ENCODE measurements around the gene PRR5L.

The PRR5L gene, protein sequence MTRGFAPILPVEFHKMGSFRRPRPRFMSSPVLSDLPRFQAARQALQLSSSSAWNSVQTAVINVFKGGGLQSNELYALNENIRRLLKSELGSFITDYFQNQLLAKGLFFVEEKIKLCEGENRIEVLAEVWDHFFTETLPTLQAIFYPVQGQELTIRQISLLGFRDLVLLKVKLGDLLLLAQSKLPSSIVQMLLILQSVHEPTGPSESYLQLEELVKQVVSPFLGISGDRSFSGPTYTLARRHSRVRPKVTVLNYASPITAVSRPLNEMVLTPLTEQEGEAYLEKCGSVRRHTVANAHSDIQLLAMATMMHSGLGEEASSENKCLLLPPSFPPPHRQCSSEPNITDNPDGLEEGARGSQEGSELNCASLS

GRCh38 chr11:36295926-36296325, at the start of gene PRR5L:
TSS of gene PRR5L (plus strand) at chr11:36296288. CDS start at chr11:36401122, 104,834 bp downstream.
- Histone ChIP-seq H3K4me1 (ENCODE audit: insufficient read depth, insufficient read length) (no peaks in the 10 kb centered on the region), H3K4me3 (ENCODE audit: insufficient read length, low read depth) (no peak within 1 kb of the TSS)

DNA sequence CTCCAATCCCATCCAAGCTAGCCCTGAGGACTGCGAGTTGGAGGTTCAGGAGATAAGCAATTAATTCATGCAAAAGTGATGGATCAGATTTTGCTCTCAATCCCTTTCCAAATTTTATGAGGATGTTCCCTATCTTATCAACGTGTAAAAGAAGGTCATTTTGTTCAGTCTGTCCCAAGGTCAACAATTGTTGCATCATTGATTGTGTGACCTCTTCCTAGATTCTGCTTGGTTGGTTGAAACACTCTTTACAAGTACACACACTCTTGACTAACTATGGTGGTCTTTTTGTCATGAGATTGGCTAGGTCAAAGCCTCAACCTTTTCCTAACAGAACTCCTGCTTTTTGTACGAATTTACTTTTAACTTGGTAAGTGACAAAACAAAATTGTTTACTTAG, 48.6 kb upstream of the PRR5L start:
- no peak for DNase-seq (ENCODE audit: low read depth, low spot score)
- no peaks in the 10 kb centered on the region for H3K27me3 ChIP-seq (ENCODE audit: insufficient read depth, insufficient read length)
- TF ChIP-seq ZNF274 (IDR thresholded peaks at IDR 0.05; ENCODE audit: low read depth, low read length) (no peak), SUZ12 (IDR thresholded peaks at IDR 0.05; ENCODE audit: extremely low read depth, insufficient read depth, insufficient read length) (no peak), YY1 (IDR thresholded peaks at IDR 0.05; ENCODE audit: insufficient read depth, insufficient read length) (no peak)
- peaks cover 4% of the 10 kb centered on the region for H3K4me1 ChIP-seq (ENCODE audit: insufficient read depth, insufficient read length)
- no peak overlapping the region for H3K4me3 ChIP-seq (ENCODE audit: insufficient read length, low read depth)
- H3K36me3 ChIP-seq (ENCODE audit: insufficient read depth, insufficient read length, low read length) = no peaks in the 10 kb centered on the region
- no peak overlapping the region for H3K9ac ChIP-seq (ENCODE audit: insufficient read length, low read depth)
- peaks cover 25% of the 10 kb centered on the region for H3K9me3 ChIP-seq (ENCODE audit: insufficient read depth, low read length)

More at GRCh38 chr11:36295926-36296325, at the start of gene PRR5L:
- H3K27me3 ChIP-seq (ENCODE audit: insufficient read depth, insufficient read length) = peaks cover 13% of the 10 kb centered on the region
- no peaks in the 10 kb centered on the region for H3K36me3 ChIP-seq (ENCODE audit: insufficient read depth, insufficient read length, low read length)
- no peaks in the 10 kb centered on the region for H3K9me3 ChIP-seq (ENCODE audit: insufficient read depth, low read length)
- TF ChIP-seq YY1 (IDR thresholded peaks at IDR 0.05; ENCODE audit: insufficient read depth, insufficient read length) (no peak), ZNF274 (IDR thresholded peaks at IDR 0.05; ENCODE audit: low read depth, low read length) (no peak), SUZ12 (IDR thresholded peaks at IDR 0.05; ENCODE audit: extremely low read depth, insufficient read depth, insufficient read length) (no peak)
- no peak within 1 kb of the TSS for H3K9ac ChIP-seq (ENCODE audit: insufficient read length, low read depth)
- no peak for DNase-seq (ENCODE audit: low read depth, low spot score)

GRCh38 chr11:36248436-36248835, 47.7 kb upstream of the PRR5L start:
- H3K4me1 ChIP-seq (ENCODE audit: insufficient read depth, insufficient read length) = peaks cover 4% of the 10 kb centered on the region
- no peak for DNase-seq (ENCODE audit: low read depth, low spot score)
- H3K36me3 ChIP-seq (ENCODE audit: insufficient read depth, insufficient read length, low read length) = no peaks in the 10 kb centered on the region
- no peak overlapping the region for H3K4me3 ChIP-seq (ENCODE audit: insufficient read length, low read depth)
- TF ChIP-seq ZNF274 (IDR thresholded peaks at IDR 0.05; ENCODE audit: low read depth, low read length) (no peak), YY1 (IDR thresholded peaks at IDR 0.05; ENCODE audit: insufficient read depth, insufficient read length) (no peak), SUZ12 (IDR thresholded peaks at IDR 0.05; ENCODE audit: extremely low read depth, insufficient read depth, insufficient read length) (no peak)
- H3K9me3 ChIP-seq (ENCODE audit: insufficient read depth, low read length) = peaks cover 25% of the 10 kb centered on the region
- H3K9ac ChIP-seq (ENCODE audit: insufficient read length, low read depth) = no peak overlapping the region
- no peaks in the 10 kb centered on the region for H3K27me3 ChIP-seq (ENCODE audit: insufficient read depth, insufficient read length)

DNA sequence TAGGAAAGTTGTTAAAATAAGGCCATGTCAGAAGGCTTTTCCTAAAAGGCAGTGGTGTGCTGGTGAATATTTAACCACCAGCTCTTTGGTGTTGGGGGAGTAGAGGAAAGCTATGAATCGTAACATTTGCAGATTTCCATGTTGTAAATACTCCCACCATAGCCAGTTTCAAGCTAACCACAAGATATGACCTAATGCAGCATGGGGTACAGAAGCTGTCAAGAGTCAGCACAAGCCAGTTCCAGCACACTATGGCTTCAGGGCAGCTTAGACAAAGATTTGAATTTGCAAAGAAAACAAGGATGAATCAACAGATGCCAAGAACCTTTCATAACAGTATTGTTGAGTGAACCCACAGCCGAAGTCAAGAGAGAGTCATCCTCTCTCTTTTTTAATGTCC, 46.8 kb upstream of the PRR5L start:
- Histone ChIP-seq H3K4me1 (ENCODE audit: insufficient read depth, insufficient read length) (peaks cover 4% of the 10 kb centered on the region), H3K9me3 (ENCODE audit: insufficient read depth, low read length) (peaks cover 25% of the 10 kb centered on the region), H3K27me3 (ENCODE audit: insufficient read depth, insufficient read length) (no peaks in the 10 kb centered on the region), H3K4me3 (ENCODE audit: insufficient read length, low read depth) (no peak overlapping the region), H3K9ac (ENCODE audit: insufficient read length, low read depth) (no peak overlapping the region), H3K36me3 (ENCODE audit: insufficient read depth, insufficient read length, low read length) (no peaks in the 10 kb centered on the region)
- TF ChIP-seq ZNF274 (IDR thresholded peaks at IDR 0.05; ENCODE audit: low read depth, low read length) (no peak), YY1 (IDR thresholded peaks at IDR 0.05; ENCODE audit: insufficient read depth, insufficient read length) (no peak), SUZ12 (IDR thresholded peaks at IDR 0.05; ENCODE audit: extremely low read depth, insufficient read depth, insufficient read length) (no peak)
- DNase-seq (ENCODE audit: low read depth, low spot score) = no peak

- no peaks in the 10 kb centered on the region for H3K27me3 ChIP-seq (ENCODE audit: insufficient read depth, insufficient read length)
- no peaks in the 10 kb centered on the region for H3K36me3 ChIP-seq (ENCODE audit: insufficient read depth, insufficient read length, low read length)
- peaks cover 26% of the 10 kb centered on the region for H3K9me3 ChIP-seq (ENCODE audit: insufficient read depth, low read length)
- no peak overlapping the region for H3K4me3 ChIP-seq (ENCODE audit: insufficient read length, low read depth)
- H3K4me1 ChIP-seq (ENCODE audit: insufficient read depth, insufficient read length) = peaks cover 4% of the 10 kb centered on the region
- peak; percentile 44 for DNase-seq (ENCODE audit: low read depth, low spot score)
- TF ChIP-seq SUZ12 (IDR thresholded peaks at IDR 0.05; ENCODE audit: extremely low read depth, insufficient read depth, insufficient read length) (no peak), YY1 (IDR thresholded peaks at IDR 0.05; ENCODE audit: insufficient read depth, insufficient read length) (no peak), ZNF274 (IDR thresholded peaks at IDR 0.05; ENCODE audit: low read depth, low read length) (no peak)
- H3K9ac ChIP-seq (ENCODE audit: insufficient read length, low read depth) = no peak overlapping the region
Measured at GRCh38 chr11:36251823-36252222, 44.3 kb upstream of the PRR5L start.

DNA sequence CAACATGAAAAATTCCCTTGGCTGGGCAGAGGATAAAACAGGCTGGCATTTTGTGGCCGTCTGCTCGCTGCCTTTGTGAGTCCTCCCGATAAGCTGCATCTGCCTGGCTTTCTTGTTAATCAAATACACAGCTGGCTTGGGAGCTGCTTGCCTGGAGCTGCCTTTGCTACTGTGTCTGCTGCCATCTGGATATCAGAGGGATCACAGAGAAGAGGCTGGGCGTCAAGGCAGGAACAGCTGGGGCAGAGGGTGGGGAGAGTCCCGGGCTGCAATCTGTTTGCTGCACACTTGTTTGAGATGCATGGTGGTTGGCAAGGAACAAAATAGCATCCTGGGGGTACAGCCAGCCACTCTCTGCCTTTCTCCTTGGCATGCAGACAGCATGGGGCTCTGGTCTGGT, 42.9 kb upstream of the PRR5L start:
- H3K36me3 ChIP-seq (ENCODE audit: insufficient read depth, insufficient read length, low read length) = no peaks in the 10 kb centered on the region
- TF ChIP-seq YY1 (IDR thresholded peaks at IDR 0.05; ENCODE audit: insufficient read depth, insufficient read length) (no peak), ZNF274 (IDR thresholded peaks at IDR 0.05; ENCODE audit: low read depth, low read length) (no peak), SUZ12 (IDR thresholded peaks at IDR 0.05; ENCODE audit: extremely low read depth, insufficient read depth, insufficient read length) (no peak)
- H3K4me3 ChIP-seq (ENCODE audit: insufficient read length, low read depth) = no peak overlapping the region
- H3K9ac ChIP-seq (ENCODE audit: insufficient read length, low read depth) = no peak overlapping the region
- peaks cover 26% of the 10 kb centered on the region for H3K9me3 ChIP-seq (ENCODE audit: insufficient read depth, low read length)
- no peak for DNase-seq (ENCODE audit: low read depth, low spot score)
- H3K4me1 ChIP-seq (ENCODE audit: insufficient read depth, insufficient read length) = peaks cover 4% of the 10 kb centered on the region
- H3K27me3 ChIP-seq (ENCODE audit: insufficient read depth, insufficient read length) = no peaks in the 10 kb centered on the region

DNA sequence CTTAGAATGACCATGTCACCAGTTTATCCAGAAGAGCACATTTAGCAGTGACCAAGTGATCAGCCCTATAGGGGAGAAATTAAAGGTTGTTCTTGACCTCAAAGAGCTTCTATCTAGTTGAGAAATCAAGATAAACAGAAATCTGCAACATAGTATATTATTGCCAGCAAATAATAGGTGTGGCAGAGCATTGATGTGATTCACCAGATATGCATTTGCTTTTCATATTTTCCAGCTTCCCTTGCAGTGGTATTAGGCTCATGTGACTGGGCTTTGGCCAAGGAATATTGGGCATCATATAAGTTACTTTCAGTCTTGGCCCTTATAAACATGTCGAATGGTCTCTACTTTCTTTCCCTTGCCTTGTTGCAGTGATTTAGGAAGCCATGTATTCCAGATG, 41.4 kb upstream of the PRR5L start:
- Histone ChIP-seq H3K36me3 (ENCODE audit: insufficient read depth, insufficient read length, low read length) (no peaks in the 10 kb centered on the region), H3K4me3 (ENCODE audit: insufficient read length, low read depth) (no peak overlapping the region), H3K27me3 (ENCODE audit: insufficient read depth, insufficient read length) (no peaks in the 10 kb centered on the region), H3K9ac (ENCODE audit: insufficient read length, low read depth) (no peak overlapping the region), H3K9me3 (ENCODE audit: insufficient read depth, low read length) (peaks cover 25% of the 10 kb centered on the region), H3K4me1 (ENCODE audit: insufficient read depth, insufficient read length) (peaks cover 7% of the 10 kb centered on the region)
- TF ChIP-seq SUZ12 (IDR thresholded peaks at IDR 0.05; ENCODE audit: extremely low read depth, insufficient read depth, insufficient read length) (no peak), YY1 (IDR thresholded peaks at IDR 0.05; ENCODE audit: insufficient read depth, insufficient read length) (no peak), ZNF274 (IDR thresholded peaks at IDR 0.05; ENCODE audit: low read depth, low read length) (no peak)
- DNase-seq (ENCODE audit: low read depth, low spot score) = no peak

Measured in NT2/D1 (cell line).